Spinal cord (tissue), 10 donors: ENCODE results near the gene HES5. TPM values are rescaled to one million over a fixed set of nuclear protein-coding genes. Genes with fewer than 3 reads are reported as not detected.
"Not testable (repeated sequence)": the region's sequence is repeated elsewhere in the genome, so short reads cannot be mapped to it uniquely, and the experiment has no call there.

Experiments
- DNase-seq, 6 donors: peaks; one replicate each; pipeline versions ENCODE4 v3.0.0 to v3.0.0-alpha.2; 2013 to 2015; ENCODE audit warnings: low spot score in 6 of 6, low read depth in 4 of 6
- H3K27ac ChIP-seq: one replicate; pipeline ENCODE4 v1.5.1; 2013; ENCODE audit warnings: low read depth, low read length, control low read depth
- H3K27me3 ChIP-seq: one replicate; pipeline ENCODE4 v1.6.1; 2013; ENCODE audit warnings: low read length; ENCODE audit not compliant: control insufficient read depth, insufficient read depth
- H3K36me3 ChIP-seq: one replicate; pipeline ENCODE4 v1.6.1; 2013; ENCODE audit warnings: low read length; ENCODE audit not compliant: control insufficient read depth, insufficient read depth
- H3K4me1 ChIP-seq: one replicate; pipeline ENCODE4 v1.6.1; 2013; ENCODE audit warnings: low read length; ENCODE audit not compliant: control insufficient read depth, insufficient read depth
- H3K4me3 ChIP-seq: one replicate; pipeline ENCODE4 v1.5.1; 2013; ENCODE audit warnings: low read depth, low read length, control low read depth
- H3K9me3 ChIP-seq: one replicate; pipeline ENCODE4 v1.6.1; 2013; ENCODE audit warnings: low read length; ENCODE audit not compliant: control insufficient read depth, insufficient read depth
- WGBS: methylation state at CpG from one replicate; pipeline ENCODE4 v1.1.5; 2013; ENCODE audit warnings: missing lambda C conversion rate; ENCODE audit not compliant: insufficient coverage; 5-methylcytosine and 5-hydroxymethylcytosine counted together
- long read RNA-seq, 4 donors: transcript quantifications; one replicate each; lab custom pipeline, GENCODE V29; 2026
- polyA plus RNA-seq, 2 donors: library from polyadenylated mRNA; unstranded; fragments of 120-200 nt; gene quantifications; one replicate each; pipeline ENCODE4 v1.2.1, GENCODE V29; 2013; ENCODE audit not compliant: insufficient read length in 2 of 2
- total RNA-seq, 2 donors: library from RNA; depleted of rRNA in 1 of 2; stranded (reverse); fragments of 120-200 nt in 1 of 2; fragments of >200 nt in 1 of 2; gene quantifications; one replicate each; pipeline versions ENCODE4 v1.2.3 to v1.2.4, GENCODE V29; 2013 to 2014
- donor health status: healthy.

HES5 gene, protein sequence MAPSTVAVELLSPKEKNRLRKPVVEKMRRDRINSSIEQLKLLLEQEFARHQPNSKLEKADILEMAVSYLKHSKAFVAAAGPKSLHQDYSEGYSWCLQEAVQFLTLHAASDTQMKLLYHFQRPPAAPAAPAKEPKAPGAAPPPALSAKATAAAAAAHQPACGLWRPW
- total RNA-seq: 10 to 100 TPM; 13.1 to 14.1 TPM
- 10 to 100 TPM; 24.1 to 28.6 TPM for polyA plus RNA-seq
- long read RNA-seq, donor 1, transcript HES5-201 (3 exons, 1,306 nt): major isoform, 17 of 17 reads
- long read RNA-seq, donor 1, partial matches to known transcripts: 0 of 17 reads
- long read RNA-seq, donor 1, other reads (novel, unspliced or antisense): 0 of 17 reads
- long read RNA-seq, donor 2, transcript HES5-201 (3 exons, 1,306 nt): major isoform, 15 of 15 reads
- long read RNA-seq, donor 2, partial matches to known transcripts: 0 of 15 reads
- long read RNA-seq, donor 2, other reads (novel, unspliced or antisense): 0 of 15 reads
- long read RNA-seq, donor 3, transcript HES5-201 (3 exons, 1,306 nt): major isoform, 13 of 13 reads
- long read RNA-seq, donor 3, partial matches to known transcripts: 0 of 13 reads
- long read RNA-seq, donor 3, other reads (novel, unspliced or antisense): 0 of 13 reads
- long read RNA-seq, donor 4, partial matches to known transcripts: 0 of 1 reads
- long read RNA-seq, donor 4, other reads (novel, unspliced or antisense): 0 of 1 reads

DNA sequence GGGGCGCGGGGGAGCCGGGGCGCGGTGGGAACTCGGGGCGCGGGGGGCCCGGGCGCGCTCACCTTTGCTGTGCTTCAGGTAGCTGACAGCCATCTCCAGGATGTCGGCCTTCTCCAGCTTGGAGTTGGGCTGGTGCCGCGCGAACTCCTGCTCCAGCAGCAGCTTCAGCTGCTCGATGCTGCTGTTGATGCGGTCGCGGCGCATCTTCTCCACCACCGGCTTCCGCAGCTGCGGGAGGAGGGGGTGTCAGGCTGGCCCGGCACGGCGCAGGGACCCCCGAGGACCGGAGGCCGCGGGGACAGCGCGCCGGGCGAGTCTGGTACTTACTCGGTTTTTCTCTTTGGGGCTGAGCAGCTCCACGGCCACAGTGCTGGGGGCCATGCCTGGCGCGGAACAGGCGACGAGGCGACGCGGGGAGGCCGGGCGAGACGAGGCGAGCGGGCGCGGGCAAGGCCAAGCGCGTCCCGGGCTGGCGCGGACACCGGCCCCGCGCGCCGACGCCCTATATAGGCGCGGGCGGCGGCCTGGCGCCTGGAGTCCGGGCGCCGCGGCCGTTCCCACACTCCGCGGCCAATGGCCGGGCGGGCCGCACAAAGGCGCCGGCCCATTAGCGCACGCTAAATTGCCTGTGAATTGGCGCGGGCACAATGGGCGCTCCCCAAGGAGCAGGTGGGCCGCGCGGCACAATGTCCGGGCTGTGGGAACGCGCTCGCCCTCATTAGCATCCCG, at the start of gene HES5:
Gene HES5 (minus strand): TSS at position 480 of the 729 bp plus-strand sequence. CDS start 99 bp downstream, at position 381.
- Histone ChIP-seq H3K27ac (peak within 1 kb of the TSS; percentile 81), H3K9me3 (no peaks in the 10 kb centered on the region), H3K27me3 (peaks cover 14% of the 10 kb centered on the region), H3K4me3 (peak within 1 kb of the TSS; percentile 37), H3K4me1 (peaks cover 86% of the 10 kb centered on the region), H3K36me3 (peaks cover 13% of the 10 kb centered on the region)
- under 1% methylated on average over 91 of the region's 91 CpGs for WGBS
- DNase-seq: peak in 3 of 6 donors; percentile 78 to 93 (median 92)

DNA sequence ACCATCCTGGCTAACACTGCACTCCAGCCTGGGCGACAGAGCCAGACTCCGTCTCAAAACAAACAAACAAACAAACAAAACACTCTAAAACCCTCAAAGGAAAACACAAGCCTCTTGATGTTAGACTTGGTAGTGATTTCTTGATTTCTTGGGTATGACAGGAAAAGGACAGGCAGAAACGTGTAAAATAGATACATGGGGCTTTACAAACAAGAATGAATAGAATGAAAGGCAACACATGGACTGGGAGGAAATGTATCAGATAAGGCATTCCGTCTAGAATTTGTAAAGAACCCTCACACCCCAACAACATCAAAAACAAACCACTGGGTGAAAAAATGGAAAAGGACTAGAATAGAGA, 48.7 kb upstream of the HES5 start:
- H3K27ac ChIP-seq: no peak overlapping the region
- DNase-seq: no peak
- no CpG with 5 or more reads among the region's 4 CpGs for WGBS
- H3K36me3 ChIP-seq: no peaks in the 10 kb centered on the region
- H3K4me1 ChIP-seq: peaks cover 9% of the 10 kb centered on the region
- H3K27me3 ChIP-seq: no peaks in the 10 kb centered on the region
- no peak overlapping the region for H3K4me3 ChIP-seq
- H3K9me3 ChIP-seq: peaks cover 2% of the 10 kb centered on the region

DNA sequence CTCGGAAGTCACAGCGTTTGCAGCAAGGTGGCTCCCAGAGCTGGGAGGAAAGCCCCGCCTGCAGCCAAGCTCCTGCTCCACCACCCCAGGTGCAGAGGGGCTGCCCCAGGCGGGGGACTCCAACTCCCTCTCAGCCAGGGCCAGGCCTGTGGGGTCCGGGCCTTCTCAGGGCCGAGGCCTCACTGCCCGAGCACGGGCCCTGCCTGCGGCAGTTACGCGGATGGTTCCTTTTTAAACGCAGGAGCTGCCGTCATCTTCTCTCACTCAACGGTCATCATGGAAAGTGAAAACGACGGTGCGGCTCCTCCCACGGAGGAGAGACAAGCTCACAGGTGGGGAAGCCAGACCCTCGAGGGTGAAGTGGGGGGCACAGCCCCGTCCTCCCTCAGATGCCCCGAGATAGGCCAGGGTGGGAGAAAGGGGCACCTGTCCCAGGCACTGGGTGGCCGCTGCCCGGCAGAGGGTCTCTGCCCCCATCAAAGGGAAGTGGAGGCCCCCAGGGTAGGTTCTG, 47.6 kb upstream of the HES5 start:
- 77% methylated on average over 13 of the region's 23 CpGs for WGBS
- not testable (repeated sequence) for H3K36me3 ChIP-seq, H3K4me1 ChIP-seq, DNase-seq, H3K27me3 ChIP-seq, H3K4me3 ChIP-seq, H3K9me3 ChIP-seq
- peak overlapping the region; percentile 47 for H3K27ac ChIP-seq

DNA sequence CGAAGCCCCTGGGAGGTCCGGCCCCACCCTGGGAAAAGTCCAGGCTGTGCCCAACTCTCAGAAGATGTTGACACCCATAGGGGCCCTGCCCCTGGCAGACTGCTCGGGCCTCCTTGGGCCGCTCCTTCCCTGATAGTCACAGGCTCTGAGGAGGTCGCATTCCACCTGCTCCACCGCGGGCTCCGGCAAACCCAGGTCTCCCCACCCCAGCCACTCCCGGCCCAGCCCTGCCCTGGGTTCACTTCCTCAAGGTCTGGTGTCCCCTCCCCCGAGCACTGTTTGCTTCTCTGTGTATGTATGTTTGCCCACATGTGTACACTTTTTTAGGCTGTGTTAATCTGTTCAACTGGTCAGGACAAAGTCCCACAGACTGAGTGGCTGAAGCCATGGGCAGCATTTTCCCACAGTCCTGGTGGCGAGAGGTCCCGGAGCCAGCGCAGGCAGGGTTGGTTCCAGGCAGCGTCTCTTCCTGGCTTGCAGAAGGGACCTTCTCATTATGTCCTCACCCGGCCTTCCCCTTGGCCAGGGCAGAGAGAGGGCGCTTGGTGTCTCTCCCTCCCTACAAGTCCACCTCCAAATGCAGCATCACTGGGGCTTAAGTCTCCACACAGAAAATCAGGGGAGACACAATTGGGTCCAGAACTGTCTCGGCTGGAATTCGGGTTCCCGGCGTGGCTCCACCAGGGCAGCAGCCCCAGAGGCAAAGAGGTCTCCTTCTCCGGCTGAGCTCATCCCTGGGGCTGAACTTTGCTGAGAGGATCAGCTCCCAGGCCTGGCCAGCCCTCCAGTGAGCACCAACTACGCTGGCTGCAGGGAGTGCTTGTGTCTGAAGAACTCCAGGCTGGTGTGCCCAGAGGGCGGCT, 46.0 kb upstream of the HES5 start:
- no peaks in the 10 kb centered on the region for H3K27me3 ChIP-seq
- H3K4me3 ChIP-seq: no peak overlapping the region
- WGBS: 94% methylated on average over 19 of the region's 23 CpGs
- no peaks in the 10 kb centered on the region for H3K36me3 ChIP-seq
- DNase-seq: no peak
- peaks cover 5% of the 10 kb centered on the region for H3K9me3 ChIP-seq
- H3K27ac ChIP-seq: no peak overlapping the region
- H3K4me1 ChIP-seq: peaks cover 9% of the 10 kb centered on the region

DNA sequence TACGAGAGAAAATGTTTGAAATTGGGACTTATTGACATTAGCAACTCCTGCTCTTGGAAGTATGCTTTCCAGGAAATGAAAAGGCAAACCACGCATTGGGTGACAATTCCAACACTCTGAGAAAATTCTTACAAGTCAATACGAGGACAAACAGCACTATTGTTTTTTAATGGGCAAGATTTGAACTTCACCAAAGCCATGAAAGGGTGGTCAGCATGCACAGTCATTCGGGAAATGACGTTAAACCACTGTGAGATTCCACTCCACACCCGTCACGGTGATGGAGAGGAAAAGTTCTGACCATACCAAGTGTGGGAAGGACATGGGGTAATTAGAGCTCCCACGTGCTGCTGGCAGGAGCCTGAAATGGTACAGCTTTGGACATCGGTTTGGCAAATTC, 44.3 kb upstream of the HES5 start:
- Histone ChIP-seq H3K9me3 (peaks cover 5% of the 10 kb centered on the region), H3K36me3 (no peaks in the 10 kb centered on the region), H3K4me1 (peaks cover 9% of the 10 kb centered on the region), H3K27me3 (no peaks in the 10 kb centered on the region), H3K4me3 (no peak overlapping the region), H3K27ac (no peak overlapping the region)
- 96% methylated on average over 5 of the region's 9 CpGs for WGBS
- no peak for DNase-seq

DNA sequence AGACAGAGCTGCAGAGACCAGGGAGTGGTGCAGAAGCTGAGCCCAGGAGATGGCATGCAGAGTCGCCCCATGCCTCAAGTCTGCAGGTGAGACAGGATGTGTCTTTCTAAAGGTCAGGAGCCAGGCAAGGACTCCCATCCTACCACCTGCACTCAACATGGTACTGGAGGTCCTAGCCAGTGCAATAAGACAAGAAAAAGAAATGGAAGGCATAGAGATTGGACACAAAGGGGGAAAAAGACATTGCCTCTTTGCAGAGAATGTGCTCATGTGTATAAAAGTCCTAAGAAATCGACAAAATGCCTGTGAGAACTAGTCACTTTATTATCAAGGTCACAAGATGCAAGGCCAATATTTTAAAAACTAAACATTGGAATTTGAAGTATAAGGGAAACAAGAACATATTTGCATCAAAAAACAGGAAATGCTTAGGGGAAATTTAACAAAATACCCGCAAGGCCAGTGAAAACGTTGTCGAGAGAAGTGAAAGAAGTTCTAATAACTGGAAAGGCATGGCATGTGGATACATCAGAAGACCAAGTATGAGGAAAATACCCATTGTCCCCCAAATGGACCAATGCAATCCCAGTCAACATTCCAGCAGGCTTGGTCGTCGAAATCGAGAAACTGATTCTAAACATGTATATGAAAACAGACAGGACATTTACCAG, 43.3 kb upstream of the HES5 start:
- WGBS: 93% methylated on average over 8 of the region's 8 CpGs
- Histone ChIP-seq H3K27ac (no peak overlapping the region), H3K27me3 (no peaks in the 10 kb centered on the region)

DNA sequence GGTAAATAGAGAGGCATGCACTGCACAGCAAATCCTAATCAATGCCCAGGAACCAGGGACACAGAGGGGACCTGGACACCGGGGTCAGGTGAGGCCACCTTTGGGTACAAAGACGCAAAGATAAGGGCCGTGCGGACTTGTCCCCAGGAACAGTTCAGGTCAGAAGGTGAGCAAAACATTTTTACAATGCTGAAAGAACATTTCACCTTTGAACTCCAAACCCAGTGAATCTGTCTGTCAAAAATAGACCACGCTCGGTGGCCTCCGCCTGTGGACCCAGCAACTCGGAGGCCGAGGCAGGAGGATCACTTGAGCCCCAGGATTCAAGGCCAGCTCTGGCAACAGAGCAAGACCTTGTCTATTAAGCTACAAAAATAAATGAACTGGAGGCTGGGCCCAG, 41.3 kb upstream of the HES5 start:
- 93% methylated on average over 9 of the region's 9 CpGs for WGBS
- Histone ChIP-seq H3K27me3 (no peaks in the 10 kb centered on the region), H3K36me3 (no peaks in the 10 kb centered on the region), H3K4me3 (no peak overlapping the region), H3K4me1 (no peaks in the 10 kb centered on the region), H3K27ac (no peak overlapping the region), H3K9me3 (peaks cover 5% of the 10 kb centered on the region)
- no peak for DNase-seq

More for the DNA sequence above, 43.3 kb upstream of the HES5 start:
- Histone ChIP-seq H3K4me3 (no peak overlapping the region), H3K36me3 (no peaks in the 10 kb centered on the region), H3K9me3 (peaks cover 5% of the 10 kb centered on the region), H3K4me1 (peaks cover 7% of the 10 kb centered on the region)
- DNase-seq: no peak

DNA sequence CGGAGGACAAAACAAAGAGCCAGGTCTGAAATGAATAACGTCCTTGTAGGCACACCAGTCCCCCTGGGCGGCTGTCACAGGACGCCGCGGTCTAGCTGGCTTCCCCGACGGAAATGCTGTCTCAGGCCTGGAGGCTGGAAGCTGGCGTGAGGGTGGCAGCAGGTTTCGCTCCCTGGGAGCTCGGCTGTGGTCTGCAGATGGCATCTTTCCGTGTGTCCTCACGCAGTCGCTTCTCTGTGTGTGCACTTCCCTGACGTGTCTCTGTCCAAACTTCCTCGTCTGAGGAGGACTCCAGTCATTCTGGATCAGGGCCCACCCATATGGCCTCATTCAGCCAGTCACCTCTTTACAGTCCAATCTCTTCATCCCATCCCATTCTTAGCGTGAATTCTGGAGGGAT, 40.3 kb upstream of the HES5 start:
- Histone ChIP-seq H3K36me3 (no peaks in the 10 kb centered on the region), H3K4me3 (no peak overlapping the region), H3K4me1 (no peaks in the 10 kb centered on the region), H3K9me3 (peaks cover 5% of the 10 kb centered on the region), H3K27me3 (no peaks in the 10 kb centered on the region), H3K27ac (no peak overlapping the region)
- WGBS: 77% methylated on average over 17 of the region's 17 CpGs
- DNase-seq: no peak
